Trophoblast cell (in vitro differentiated cells and primary cell): ENCODE measurements around the gene JAZF1.

Experiments used
- DNase-seq, 2 donors: peaks; one replicate each; pipeline ENCODE4 v3.0.0-alpha.2; 2016
- H2AFZ ChIP-seq: 2 replicates; pipeline ENCODE4 v1.6.1; 2013; ENCODE audit warnings: low read length, moderate library complexity, mild to moderate bottlenecking; ENCODE audit not compliant: insufficient read depth, poor library complexity
- H2AK5ac ChIP-seq: 2 replicates; pipeline ENCODE4 v1.6.1; 2013; ENCODE audit warnings: mild to moderate bottlenecking, low read length
- H2BK120ac ChIP-seq: 2 replicates; pipeline ENCODE4 v1.6.1; 2013; ENCODE audit warnings: low read length, mild to moderate bottlenecking, moderate library complexity; ENCODE audit not compliant: insufficient read depth, poor library complexity
- H2BK12ac ChIP-seq: 2 replicates; pipeline ENCODE4 v1.6.1; 2013; ENCODE audit warnings: mild to moderate bottlenecking, low read length, moderate library complexity
- H2BK5ac ChIP-seq: 2 replicates; pipeline ENCODE4 v1.6.1; 2013; ENCODE audit warnings: low read length, low read depth, moderate library complexity, mild to moderate bottlenecking; ENCODE audit not compliant: poor library complexity
- H3K14ac ChIP-seq: 2 replicates; pipeline ENCODE4 v1.6.1; 2013; ENCODE audit warnings: mild to moderate bottlenecking, low read length
- H3K18ac ChIP-seq: 2 replicates; pipeline ENCODE4 v1.6.1; 2013; ENCODE audit warnings: mild to moderate bottlenecking, low read length
- H3K23ac ChIP-seq: 2 replicates; pipeline ENCODE4 v1.6.1; 2013; ENCODE audit warnings: low read length
- H3K27ac ChIP-seq: 2 replicates; pipeline ENCODE4 v1.5.1; 2013; ENCODE audit warnings: low read depth, mild to moderate bottlenecking, inconsistent platforms, low read length, moderate library complexity
- H3K27me3 ChIP-seq: 2 replicates; pipeline ENCODE4 v1.6.1; 2013; ENCODE audit warnings: inconsistent platforms, mild to moderate bottlenecking, low read length, moderate library complexity; ENCODE audit not compliant: insufficient read depth
- H3K36me3 ChIP-seq, 2 experiments: 1 replicate in 1 of 2; 2 replicates in 1 of 2; pipeline ENCODE4 v1.6.1; 2013; ENCODE audit warnings: low read length in 2 of 2, mild to moderate bottlenecking in 2 of 2, moderate library complexity in 1 of 2; ENCODE audit not compliant: insufficient read depth in 2 of 2, control insufficient read depth in 1 of 2
- H3K4ac ChIP-seq: 2 replicates; pipeline ENCODE4 v1.6.1; 2013; ENCODE audit warnings: low read depth, mild to moderate bottlenecking, low read length, moderate library complexity
- H3K4me1 ChIP-seq, 2 experiments: 1 replicate in 1 of 2; 2 replicates in 1 of 2; pipeline ENCODE4 v1.6.1; 2013; ENCODE audit warnings: low read length in 2 of 2, mild to moderate bottlenecking in 2 of 2, moderate library complexity in 1 of 2; ENCODE audit not compliant: insufficient read depth in 2 of 2, control insufficient read depth in 1 of 2
- H3K4me2 ChIP-seq: 2 replicates; pipeline ENCODE4 v1.6.1; 2013; ENCODE audit warnings: inconsistent platforms, mild to moderate bottlenecking, low read length, moderate library complexity
- H3K4me3 ChIP-seq: 2 replicates; pipeline ENCODE4 v1.5.1; 2013; ENCODE audit warnings: mild to moderate bottlenecking, low read depth, low read length, inconsistent platforms
- H3K79me1 ChIP-seq: one replicate; pipeline ENCODE4 v1.6.1; 2013; ENCODE audit warnings: low read length
- H3K79me2 ChIP-seq: 2 replicates; pipeline ENCODE4 v1.6.1; 2013; ENCODE audit warnings: low read length, mild to moderate bottlenecking; ENCODE audit not compliant: control insufficient read depth, insufficient read depth, poor library complexity
- H3K9ac ChIP-seq: 2 replicates; pipeline ENCODE4 v1.6.1; 2013; ENCODE audit warnings: mild to moderate bottlenecking, low read length
- H3K9me3 ChIP-seq: 2 replicates; pipeline ENCODE4 v1.6.1; 2013; ENCODE audit warnings: low read depth, mild to moderate bottlenecking, control low read depth, inconsistent platforms, low read length; ENCODE audit not compliant: insufficient read depth
- H4K12ac ChIP-seq: 2 replicates; pipeline ENCODE4 v1.6.1; 2013; ENCODE audit warnings: low read depth, mild to moderate bottlenecking, low read length, moderate library complexity
- H4K8ac ChIP-seq: 2 replicates; pipeline ENCODE4 v1.6.1; 2013; ENCODE audit warnings: low read depth, mild to moderate bottlenecking, low read length, moderate library complexity
- H4K91ac ChIP-seq: one replicate; pipeline ENCODE4 v1.6.1; 2013; ENCODE audit warnings: low read depth, mild to moderate bottlenecking, low read length, moderate library complexity
- WGBS: extraction: QIAGEN DNeasy Blood & Tissue Kit; methylation state at CpG from one replicate; pipeline ENCODE4 v1.1.7; 2013; ENCODE audit warnings: missing lambda C conversion rate; ENCODE audit not compliant: insufficient read length, insufficient coverage; ENCODE audit errors: extremely low coverage; 5-methylcytosine and 5-hydroxymethylcytosine counted together

JAZF1 gene

GRCh38 chr7:27875061-27875460 is 305.5 kb downstream of the JAZF1 start:
- H3K4me2 ChIP-seq: no peak overlapping the region
- H2AK5ac ChIP-seq: no peak overlapping the region
- no peak overlapping the region for H4K91ac ChIP-seq
- H4K12ac ChIP-seq: no peak overlapping the region
- no peak overlapping the region for H3K4me3 ChIP-seq
- no peak overlapping the region for H2BK5ac ChIP-seq
- no peaks in the 10 kb centered on the region for H3K79me2 ChIP-seq
- no peaks in the 10 kb centered on the region for H3K4me1 ChIP-seq
- H2BK120ac ChIP-seq: no peak overlapping the region
- H3K18ac ChIP-seq: no peak overlapping the region
- WGBS: no CpG with 5 or more reads among the region's 9 CpGs
- H3K4ac ChIP-seq: no peak overlapping the region
- H3K27ac ChIP-seq: no peak overlapping the region
- H2AFZ ChIP-seq: no peak overlapping the region
- no peaks in the 10 kb centered on the region for H3K9me3 ChIP-seq
- DNase-seq: no peak
- no peaks in the 10 kb centered on the region for H3K36me3 ChIP-seq
- H3K9ac ChIP-seq: no peak overlapping the region
- H2BK12ac ChIP-seq: no peak overlapping the region
- no peaks in the 10 kb centered on the region for H3K27me3 ChIP-seq
- H3K23ac ChIP-seq: no peak overlapping the region
- no peaks in the 10 kb centered on the region for H3K79me1 ChIP-seq
- H3K14ac ChIP-seq: no peak overlapping the region
- H4K8ac ChIP-seq: no peak overlapping the region

- no peak overlapping the region for H2AFZ ChIP-seq
- no peak overlapping the region for H3K4me3 ChIP-seq
- H3K27ac ChIP-seq: no peak overlapping the region
- DNase-seq: no peak
- H4K91ac ChIP-seq: no peak overlapping the region
- H3K4me1 ChIP-seq: no peaks in the 10 kb centered on the region
- no peak overlapping the region for H3K18ac ChIP-seq
- H3K4me2 ChIP-seq: no peak overlapping the region
- H4K12ac ChIP-seq: no peak overlapping the region
- no peak overlapping the region for H2AK5ac ChIP-seq
- no peak overlapping the region for H2BK5ac ChIP-seq
- no peak overlapping the region for H2BK120ac ChIP-seq
- no peak overlapping the region for H3K4ac ChIP-seq
- H4K8ac ChIP-seq: no peak overlapping the region
- WGBS: no CpG with 5 or more reads among the region's 13 CpGs
- no peaks in the 10 kb centered on the region for H3K27me3 ChIP-seq
- H3K9me3 ChIP-seq: no peaks in the 10 kb centered on the region
- no peak overlapping the region for H3K9ac ChIP-seq
- H3K23ac ChIP-seq: no peak overlapping the region
- H3K14ac ChIP-seq: no peak overlapping the region
- no peaks in the 10 kb centered on the region for H3K36me3 ChIP-seq
- H3K79me2 ChIP-seq: no peaks in the 10 kb centered on the region
- no peaks in the 10 kb centered on the region for H3K79me1 ChIP-seq
- H2BK12ac ChIP-seq: no peak overlapping the region
Observed at GRCh38 chr7:27873981-27874957, 306.3 kb downstream of the JAZF1 start.

- H2BK12ac ChIP-seq: no peak overlapping the region
- WGBS: no CpG with 5 or more reads among the region's 17 CpGs
- no peak overlapping the region for H3K4me3 ChIP-seq
- no peak overlapping the region for H2BK5ac ChIP-seq
- no peak overlapping the region for H3K14ac ChIP-seq
- no peak overlapping the region for H2AK5ac ChIP-seq
- DNase-seq: no peak
- no peaks in the 10 kb centered on the region for H3K9me3 ChIP-seq
- no peak overlapping the region for H4K12ac ChIP-seq
- no peak overlapping the region for H3K27ac ChIP-seq
- H3K79me1 ChIP-seq: no peaks in the 10 kb centered on the region
- H2AFZ ChIP-seq: no peak overlapping the region
- no peak overlapping the region for H3K4me2 ChIP-seq
- no peaks in the 10 kb centered on the region for H3K36me3 ChIP-seq
- no peak overlapping the region for H2BK120ac ChIP-seq
- H3K9ac ChIP-seq: no peak overlapping the region
- no peaks in the 10 kb centered on the region for H3K79me2 ChIP-seq
- H4K8ac ChIP-seq: no peak overlapping the region
- H3K18ac ChIP-seq: no peak overlapping the region
- H3K23ac ChIP-seq: no peak overlapping the region
- H3K4ac ChIP-seq: no peak overlapping the region
- H3K4me1 ChIP-seq: no peaks in the 10 kb centered on the region
- no peaks in the 10 kb centered on the region for H3K27me3 ChIP-seq
- H4K91ac ChIP-seq: no peak overlapping the region
Observed at GRCh38 chr7:27872356-27873275, 308.0 kb downstream of the JAZF1 start.

GRCh38 chr7:27871866-27872265 is 308.7 kb downstream of the JAZF1 start:
- Histone ChIP-seq H2AK5ac (no peak overlapping the region), H2BK12ac (no peak overlapping the region), H3K4me1 (no peaks in the 10 kb centered on the region), H3K4me3 (no peak overlapping the region), H3K9ac (no peak overlapping the region), H2BK120ac (no peak overlapping the region), H3K4me2 (no peak overlapping the region), H4K91ac (no peak overlapping the region), H3K9me3 (no peaks in the 10 kb centered on the region), H3K27ac (no peak overlapping the region), H2AFZ (no peak overlapping the region), H2BK5ac (no peak overlapping the region), H4K12ac (no peak overlapping the region), H4K8ac (no peak overlapping the region), H3K79me2 (no peaks in the 10 kb centered on the region), H3K18ac (no peak overlapping the region), H3K79me1 (no peaks in the 10 kb centered on the region), H3K4ac (no peak overlapping the region), H3K27me3 (no peaks in the 10 kb centered on the region), H3K36me3 (no peaks in the 10 kb centered on the region), H3K23ac (no peak overlapping the region), H3K14ac (no peak overlapping the region)
- WGBS: no CpG with 5 or more reads among the region's 6 CpGs
- DNase-seq: no peak
